HL-60 (cell line): ENCODE data around the gene GALNT6.

Experiments
- GABPA ChIP-seq: IDR thresholded peaks from 2 replicates; pipeline ENCODE4 v1.6.1; 2012; ENCODE audit warnings: low read depth
- POLR2AphosphoS5 ChIP-seq: IDR thresholded peaks from 2 replicates; pipeline ENCODE4 v1.6.1; 2012; ENCODE audit warnings: low read depth
- SPI1 ChIP-seq: IDR thresholded peaks from 2 replicates; pipeline ENCODE4 v1.6.1; 2012; ENCODE audit warnings: low read depth, mild to moderate bottlenecking, borderline replicate concordance
- TF ChIP-seq, protein P1 (sequence below): IDR thresholded peaks from one replicate; pipeline ENCODE4 v1.5.1; 2011; ENCODE audit warnings: low read length, control low read depth, inconsistent platforms; ENCODE audit not compliant: insufficient read depth
- TF ChIP-seq, protein P2 (sequence below): IDR thresholded peaks from 2 replicates; pipeline ENCODE4 v1.6.1; 2012; ENCODE audit warnings: low read depth; ENCODE audit not compliant: insufficient replicate concordance

DNA sequence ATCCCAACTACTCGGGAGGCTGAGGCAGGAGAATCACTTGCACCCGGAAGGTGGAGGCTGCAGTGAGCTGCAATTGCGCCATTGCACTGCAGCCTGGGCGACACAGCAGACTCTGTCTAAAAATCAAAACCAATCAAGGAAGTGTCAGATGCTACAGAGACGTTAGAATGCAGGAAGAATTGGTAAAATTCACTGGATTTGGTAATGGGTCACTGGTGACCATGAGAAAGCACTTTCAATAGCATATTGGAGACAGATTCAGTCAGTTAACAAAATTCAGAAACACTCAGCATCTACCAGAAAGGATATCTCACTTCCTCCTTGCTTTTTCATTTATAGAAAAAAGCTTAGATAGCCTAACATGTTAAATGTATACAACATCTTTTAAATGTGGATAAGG lies 84.7 kb downstream of the GALNT6 start:
- TF ChIP-seq POLR2AphosphoS5 (no peak), SPI1 (no peak), GABPA (no peak)
- TF ChIP-seq, protein P1, sequence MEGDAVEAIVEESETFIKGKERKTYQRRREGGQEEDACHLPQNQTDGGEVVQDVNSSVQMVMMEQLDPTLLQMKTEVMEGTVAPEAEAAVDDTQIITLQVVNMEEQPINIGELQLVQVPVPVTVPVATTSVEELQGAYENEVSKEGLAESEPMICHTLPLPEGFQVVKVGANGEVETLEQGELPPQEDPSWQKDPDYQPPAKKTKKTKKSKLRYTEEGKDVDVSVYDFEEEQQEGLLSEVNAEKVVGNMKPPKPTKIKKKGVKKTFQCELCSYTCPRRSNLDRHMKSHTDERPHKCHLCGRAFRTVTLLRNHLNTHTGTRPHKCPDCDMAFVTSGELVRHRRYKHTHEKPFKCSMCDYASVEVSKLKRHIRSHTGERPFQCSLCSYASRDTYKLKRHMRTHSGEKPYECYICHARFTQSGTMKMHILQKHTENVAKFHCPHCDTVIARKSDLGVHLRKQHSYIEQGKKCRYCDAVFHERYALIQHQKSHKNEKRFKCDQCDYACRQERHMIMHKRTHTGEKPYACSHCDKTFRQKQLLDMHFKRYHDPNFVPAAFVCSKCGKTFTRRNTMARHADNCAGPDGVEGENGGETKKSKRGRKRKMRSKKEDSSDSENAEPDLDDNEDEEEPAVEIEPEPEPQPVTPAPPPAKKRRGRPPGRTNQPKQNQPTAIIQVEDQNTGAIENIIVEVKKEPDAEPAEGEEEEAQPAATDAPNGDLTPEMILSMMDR = no peak
- TF ChIP-seq, protein P2, sequence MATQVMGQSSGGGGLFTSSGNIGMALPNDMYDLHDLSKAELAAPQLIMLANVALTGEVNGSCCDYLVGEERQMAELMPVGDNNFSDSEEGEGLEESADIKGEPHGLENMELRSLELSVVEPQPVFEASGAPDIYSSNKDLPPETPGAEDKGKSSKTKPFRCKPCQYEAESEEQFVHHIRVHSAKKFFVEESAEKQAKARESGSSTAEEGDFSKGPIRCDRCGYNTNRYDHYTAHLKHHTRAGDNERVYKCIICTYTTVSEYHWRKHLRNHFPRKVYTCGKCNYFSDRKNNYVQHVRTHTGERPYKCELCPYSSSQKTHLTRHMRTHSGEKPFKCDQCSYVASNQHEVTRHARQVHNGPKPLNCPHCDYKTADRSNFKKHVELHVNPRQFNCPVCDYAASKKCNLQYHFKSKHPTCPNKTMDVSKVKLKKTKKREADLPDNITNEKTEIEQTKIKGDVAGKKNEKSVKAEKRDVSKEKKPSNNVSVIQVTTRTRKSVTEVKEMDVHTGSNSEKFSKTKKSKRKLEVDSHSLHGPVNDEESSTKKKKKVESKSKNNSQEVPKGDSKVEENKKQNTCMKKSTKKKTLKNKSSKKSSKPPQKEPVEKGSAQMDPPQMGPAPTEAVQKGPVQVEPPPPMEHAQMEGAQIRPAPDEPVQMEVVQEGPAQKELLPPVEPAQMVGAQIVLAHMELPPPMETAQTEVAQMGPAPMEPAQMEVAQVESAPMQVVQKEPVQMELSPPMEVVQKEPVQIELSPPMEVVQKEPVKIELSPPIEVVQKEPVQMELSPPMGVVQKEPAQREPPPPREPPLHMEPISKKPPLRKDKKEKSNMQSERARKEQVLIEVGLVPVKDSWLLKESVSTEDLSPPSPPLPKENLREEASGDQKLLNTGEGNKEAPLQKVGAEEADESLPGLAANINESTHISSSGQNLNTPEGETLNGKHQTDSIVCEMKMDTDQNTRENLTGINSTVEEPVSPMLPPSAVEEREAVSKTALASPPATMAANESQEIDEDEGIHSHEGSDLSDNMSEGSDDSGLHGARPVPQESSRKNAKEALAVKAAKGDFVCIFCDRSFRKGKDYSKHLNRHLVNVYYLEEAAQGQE = no peak
